ENCODE measurements around the gene PLA2G4F. TPM values are rescaled to one million over a fixed set of nuclear protein-coding genes. Genes with fewer than 3 reads are reported as not detected.

PLA2G4F gene
- polyA plus RNA-seq, 1 donor = 3.6 TPM

- Histone ChIP-seq H3K36me3 (ENCODE audit: control insufficient read depth, insufficient read depth, low read length) (no peaks in the 10 kb centered on the region), H3K27ac (ENCODE audit: low read length) (no peak overlapping the region), H3K9me3 (ENCODE audit: control insufficient read depth, low read depth, low read length) (no peaks in the 10 kb centered on the region), H3K4me3 (ENCODE audit: low read length) (no peak overlapping the region), H3K27me3 (ENCODE audit: control insufficient read depth, insufficient read depth, low read length) (no peaks in the 10 kb centered on the region), H3K4me1 (ENCODE audit: control insufficient read depth, insufficient read depth, low read length) (no peaks in the 10 kb centered on the region)
- DNase-seq = no peak
- WGBS (ENCODE audit: insufficient coverage, low lambda C conversion rate) = no CpG with 5 or more reads among the region's 9 CpGs
These were observed 24.3 kb downstream of the PLA2G4F start for GRCh38 chr15:42131826-42132806.

- no peak overlapping the region for H3K27ac ChIP-seq (ENCODE audit: low read length)
- no peak overlapping the region for H3K4me3 ChIP-seq (ENCODE audit: low read length)
- no peaks in the 10 kb centered on the region for H3K9me3 ChIP-seq (ENCODE audit: control insufficient read depth, low read depth, low read length)
- no CpG with 5 or more reads among the region's 1 CpG for WGBS (ENCODE audit: insufficient coverage, low lambda C conversion rate)
- DNase-seq = no peak
- no peaks in the 10 kb centered on the region for H3K27me3 ChIP-seq (ENCODE audit: control insufficient read depth, insufficient read depth, low read length)
- no peaks in the 10 kb centered on the region for H3K36me3 ChIP-seq (ENCODE audit: control insufficient read depth, insufficient read depth, low read length)
- H3K4me1 ChIP-seq (ENCODE audit: control insufficient read depth, insufficient read depth, low read length) = no peaks in the 10 kb centered on the region
These were observed 25.4 kb downstream of the PLA2G4F start for GRCh38 chr15:42131006-42131405.

- Histone ChIP-seq H3K4me1 (ENCODE audit: control insufficient read depth, insufficient read depth, low read length) (no peaks in the 10 kb centered on the region), H3K9me3 (ENCODE audit: control insufficient read depth, low read depth, low read length) (no peaks in the 10 kb centered on the region), H3K4me3 (ENCODE audit: low read length) (no peak overlapping the region), H3K27ac (ENCODE audit: low read length) (no peak overlapping the region), H3K27me3 (ENCODE audit: control insufficient read depth, insufficient read depth, low read length) (no peaks in the 10 kb centered on the region), H3K36me3 (ENCODE audit: control insufficient read depth, insufficient read depth, low read length) (no peaks in the 10 kb centered on the region)
- no peak for DNase-seq
- WGBS (ENCODE audit: insufficient coverage, low lambda C conversion rate) = no CpG with 5 or more reads among the region's 8 CpGs
These were observed 26.0 kb downstream of the PLA2G4F start for GRCh38 chr15:42130246-42130986.

- H3K27ac ChIP-seq (ENCODE audit: low read length) = no peak overlapping the region
These were observed 27.1 kb downstream of the PLA2G4F start for GRCh38 chr15:42129364-42129763.

GRCh38 chr15:42128476-42128875 lies 28.0 kb downstream of the PLA2G4F start:
- DNase-seq = no peak
- no peak overlapping the region for H3K4me3 ChIP-seq (ENCODE audit: low read length)
- no peaks in the 10 kb centered on the region for H3K9me3 ChIP-seq (ENCODE audit: control insufficient read depth, low read depth, low read length)
- no CpG with 5 or more reads among the region's 6 CpGs for WGBS (ENCODE audit: insufficient coverage, low lambda C conversion rate)
- H3K27me3 ChIP-seq (ENCODE audit: control insufficient read depth, insufficient read depth, low read length) = no peaks in the 10 kb centered on the region
- no peaks in the 10 kb centered on the region for H3K4me1 ChIP-seq (ENCODE audit: control insufficient read depth, insufficient read depth, low read length)
- no peak overlapping the region for H3K27ac ChIP-seq (ENCODE audit: low read length)
- no peaks in the 10 kb centered on the region for H3K36me3 ChIP-seq (ENCODE audit: control insufficient read depth, insufficient read depth, low read length)

More at GRCh38 chr15:42129364-42129763, 27.1 kb downstream of the PLA2G4F start:
- Histone ChIP-seq H3K4me3 (ENCODE audit: low read length) (no peak overlapping the region), H3K36me3 (ENCODE audit: control insufficient read depth, insufficient read depth, low read length) (no peaks in the 10 kb centered on the region), H3K9me3 (ENCODE audit: control insufficient read depth, low read depth, low read length) (no peaks in the 10 kb centered on the region), H3K27me3 (ENCODE audit: control insufficient read depth, insufficient read depth, low read length) (no peaks in the 10 kb centered on the region), H3K4me1 (ENCODE audit: control insufficient read depth, insufficient read depth, low read length) (no peaks in the 10 kb centered on the region)
- no peak for DNase-seq
- no CpG with 5 or more reads among the region's 2 CpGs for WGBS (ENCODE audit: insufficient coverage, low lambda C conversion rate)

- WGBS (ENCODE audit: insufficient coverage, low lambda C conversion rate) = no CpG with 5 or more reads among the region's 3 CpGs
- Histone ChIP-seq H3K27me3 (ENCODE audit: control insufficient read depth, insufficient read depth, low read length) (no peaks in the 10 kb centered on the region), H3K4me1 (ENCODE audit: control insufficient read depth, insufficient read depth, low read length) (peaks cover 24% of the 10 kb centered on the region), H3K9me3 (ENCODE audit: control insufficient read depth, low read depth, low read length) (peaks cover 3% of the 10 kb centered on the region), H3K36me3 (ENCODE audit: control insufficient read depth, insufficient read depth, low read length) (no peaks in the 10 kb centered on the region), H3K27ac (ENCODE audit: low read length) (no peak overlapping the region), H3K4me3 (ENCODE audit: low read length) (no peak overlapping the region)
- DNase-seq = no peak
These were observed 32.9 kb downstream of the PLA2G4F start for GRCh38 chr15:42123546-42123945.

- H3K27me3 ChIP-seq (ENCODE audit: control insufficient read depth, insufficient read depth, low read length) = no peaks in the 10 kb centered on the region
- H3K27ac ChIP-seq (ENCODE audit: low read length) = peak overlapping the region; percentile 27
- H3K9me3 ChIP-seq (ENCODE audit: control insufficient read depth, low read depth, low read length) = peaks cover 3% of the 10 kb centered on the region
- no CpG with 5 or more reads among the region's 2 CpGs for WGBS (ENCODE audit: insufficient coverage, low lambda C conversion rate)
- H3K4me3 ChIP-seq (ENCODE audit: low read length) = no peak overlapping the region
- H3K4me1 ChIP-seq (ENCODE audit: control insufficient read depth, insufficient read depth, low read length) = peaks cover 25% of the 10 kb centered on the region
- DNase-seq = peak; percentile 87 to 92
- no peaks in the 10 kb centered on the region for H3K36me3 ChIP-seq (ENCODE audit: control insufficient read depth, insufficient read depth, low read length)
These were observed 34.8 kb downstream of the PLA2G4F start for GRCh38 chr15:42121682-42122081.

GRCh38 chr15:42121021-42121420 lies 35.4 kb downstream of the PLA2G4F start:
- Histone ChIP-seq H3K4me1 (ENCODE audit: control insufficient read depth, insufficient read depth, low read length) (peaks cover 25% of the 10 kb centered on the region), H3K4me3 (ENCODE audit: low read length) (no peak overlapping the region), H3K9me3 (ENCODE audit: control insufficient read depth, low read depth, low read length) (peaks cover 3% of the 10 kb centered on the region), H3K27ac (ENCODE audit: low read length) (peak overlapping the region; percentile 27), H3K27me3 (ENCODE audit: control insufficient read depth, insufficient read depth, low read length) (no peaks in the 10 kb centered on the region), H3K36me3 (ENCODE audit: control insufficient read depth, insufficient read depth, low read length) (no peaks in the 10 kb centered on the region)
- WGBS (ENCODE audit: insufficient coverage, low lambda C conversion rate) = no CpG with 5 or more reads among the region's 6 CpGs
- peak in 1 of 2 donors; percentile 37 for DNase-seq

- Histone ChIP-seq H3K4me3 (ENCODE audit: low read length) (no peak overlapping the region), H3K9me3 (ENCODE audit: control insufficient read depth, low read depth, low read length) (peaks cover 3% of the 10 kb centered on the region), H3K27me3 (ENCODE audit: control insufficient read depth, insufficient read depth, low read length) (no peaks in the 10 kb centered on the region), H3K4me1 (ENCODE audit: control insufficient read depth, insufficient read depth, low read length) (peaks cover 25% of the 10 kb centered on the region), H3K36me3 (ENCODE audit: control insufficient read depth, insufficient read depth, low read length) (no peaks in the 10 kb centered on the region), H3K27ac (ENCODE audit: low read length) (no peak overlapping the region)
- WGBS (ENCODE audit: insufficient coverage, low lambda C conversion rate) = no CpG with 5 or more reads among the region's 1 CpG
- DNase-seq = no peak
These were observed 36.2 kb downstream of the PLA2G4F start for GRCh38 chr15:42120285-42120684.

- WGBS (ENCODE audit: insufficient coverage, low lambda C conversion rate) = no CpG with 5 or more reads among the region's 5 CpGs
These were observed 37.0 kb downstream of the PLA2G4F start for GRCh38 chr15:42119446-42119760.

More at GRCh38 chr15:42119446-42119760, 37.0 kb downstream of the PLA2G4F start:
- H3K27me3 ChIP-seq (ENCODE audit: control insufficient read depth, insufficient read depth, low read length) = no peaks in the 10 kb centered on the region
- DNase-seq = no peak
- peaks cover 3% of the 10 kb centered on the region for H3K9me3 ChIP-seq (ENCODE audit: control insufficient read depth, low read depth, low read length)
- H3K27ac ChIP-seq (ENCODE audit: low read length) = peak overlapping the region; percentile 41
- H3K4me1 ChIP-seq (ENCODE audit: control insufficient read depth, insufficient read depth, low read length) = peaks cover 25% of the 10 kb centered on the region
- no peak overlapping the region for H3K4me3 ChIP-seq (ENCODE audit: low read length)
- H3K36me3 ChIP-seq (ENCODE audit: control insufficient read depth, insufficient read depth, low read length) = no peaks in the 10 kb centered on the region
